HEK293T (cell line): ENCODE data around the gene ITSN1.

ENCODE experiments used
- ARNT ChIP-seq: fragments of 450-650 bp; IDR thresholded peaks from 2 replicates; pipeline ENCODE4 v1.6.1; 2017; ENCODE audit warnings: mild to moderate bottlenecking
- BHLHE40 ChIP-seq: fragments of 450-650 bp; IDR thresholded peaks from 2 replicates; pipeline ENCODE4 v1.6.1; 2016; ENCODE audit warnings: mild to moderate bottlenecking, moderate library complexity, borderline replicate concordance
- FOXA1 ChIP-seq: fragments of 450-650 bp; IDR thresholded peaks from 2 replicates; pipeline ENCODE4 v1.6.1; 2016; ENCODE audit warnings: mild to moderate bottlenecking
- FOXK2 ChIP-seq: fragments of 450-650 bp; IDR thresholded peaks from 2 replicates; pipeline ENCODE4 v1.6.1; 2016; ENCODE audit warnings: mild to moderate bottlenecking
- FOXM1 ChIP-seq: fragments of 450-650 bp; IDR thresholded peaks from 2 replicates; pipeline ENCODE4 v1.6.1; 2017; ENCODE audit warnings: mild to moderate bottlenecking, borderline replicate concordance
- L3MBTL2 ChIP-seq: fragments of 450-650 bp; conservative IDR thresholded peaks from 2 replicates; pipeline ENCODE4 v1.6.1; 2016; ENCODE audit warnings: mild to moderate bottlenecking
- LEF1 ChIP-seq: fragments of 450-650 bp; IDR thresholded peaks from 2 replicates; pipeline ENCODE4 v1.6.1; 2017; ENCODE audit warnings: mild to moderate bottlenecking, borderline replicate concordance
- NFRKB ChIP-seq: fragments of 450-650 bp; IDR thresholded peaks from 2 replicates; pipeline ENCODE4 v1.6.1; 2016; ENCODE audit warnings: mild to moderate bottlenecking, moderate library complexity
- SP1 ChIP-seq: fragments of 450-650 bp; IDR thresholded peaks from 2 replicates; pipeline ENCODE4 v1.6.1; 2017
- SUZ12 ChIP-seq: fragments of 450-650 bp; IDR thresholded peaks from 2 replicates; pipeline ENCODE4 v1.6.1; 2016; ENCODE audit warnings: mild to moderate bottlenecking
- TARDBP ChIP-seq: fragments of 450-650 bp; IDR thresholded peaks from 2 replicates; pipeline ENCODE4 v1.6.1; 2016
- TF ChIP-seq, protein P1 (sequence below): fragments of 450-650 bp; IDR thresholded peaks from 2 replicates; pipeline ENCODE4 v1.6.1; 2016

DNA sequence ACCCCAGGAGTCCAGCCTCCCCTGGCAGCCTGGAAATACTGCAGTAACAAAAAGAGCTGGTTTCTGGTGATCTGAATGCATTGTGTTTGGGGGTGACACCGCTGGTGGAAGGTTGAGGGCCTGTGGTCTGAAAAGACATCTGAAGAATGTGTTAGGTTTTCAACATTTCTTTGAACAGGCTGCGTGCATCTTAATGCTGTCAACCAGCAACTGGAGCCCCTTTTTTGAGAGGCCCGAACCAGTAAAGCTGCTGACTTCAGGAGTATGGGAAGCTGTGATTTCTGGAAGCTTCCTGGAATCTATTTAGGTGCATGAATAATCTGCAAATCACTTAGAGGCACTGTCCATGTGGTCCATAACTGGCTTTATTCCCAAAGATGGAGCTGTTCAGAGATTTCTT lies 256.3 kb downstream of the ITSN1 start:
- TF ChIP-seq LEF1: no peak
- no peak for TF ChIP-seq FOXA1
- TF ChIP-seq TARDBP: no peak
- no peak for TF ChIP-seq FOXM1
- TF ChIP-seq BHLHE40: no peak
- no peak for TF ChIP-seq L3MBTL2
- no peak for TF ChIP-seq FOXK2
- no peak for TF ChIP-seq ARNT
- TF ChIP-seq, protein P1, sequence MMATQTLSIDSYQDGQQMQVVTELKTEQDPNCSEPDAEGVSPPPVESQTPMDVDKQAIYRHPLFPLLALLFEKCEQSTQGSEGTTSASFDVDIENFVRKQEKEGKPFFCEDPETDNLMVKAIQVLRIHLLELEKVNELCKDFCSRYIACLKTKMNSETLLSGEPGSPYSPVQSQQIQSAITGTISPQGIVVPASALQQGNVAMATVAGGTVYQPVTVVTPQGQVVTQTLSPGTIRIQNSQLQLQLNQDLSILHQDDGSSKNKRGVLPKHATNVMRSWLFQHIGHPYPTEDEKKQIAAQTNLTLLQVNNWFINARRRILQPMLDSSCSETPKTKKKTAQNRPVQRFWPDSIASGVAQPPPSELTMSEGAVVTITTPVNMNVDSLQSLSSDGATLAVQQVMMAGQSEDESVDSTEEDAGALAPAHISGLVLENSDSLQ: no peak
- no peak for TF ChIP-seq SUZ12
- no peak for TF ChIP-seq NFRKB
- TF ChIP-seq SP1: no peak
